Measurements from ENCODE around the gene GRID1.

The GRID1 gene

DNA sequence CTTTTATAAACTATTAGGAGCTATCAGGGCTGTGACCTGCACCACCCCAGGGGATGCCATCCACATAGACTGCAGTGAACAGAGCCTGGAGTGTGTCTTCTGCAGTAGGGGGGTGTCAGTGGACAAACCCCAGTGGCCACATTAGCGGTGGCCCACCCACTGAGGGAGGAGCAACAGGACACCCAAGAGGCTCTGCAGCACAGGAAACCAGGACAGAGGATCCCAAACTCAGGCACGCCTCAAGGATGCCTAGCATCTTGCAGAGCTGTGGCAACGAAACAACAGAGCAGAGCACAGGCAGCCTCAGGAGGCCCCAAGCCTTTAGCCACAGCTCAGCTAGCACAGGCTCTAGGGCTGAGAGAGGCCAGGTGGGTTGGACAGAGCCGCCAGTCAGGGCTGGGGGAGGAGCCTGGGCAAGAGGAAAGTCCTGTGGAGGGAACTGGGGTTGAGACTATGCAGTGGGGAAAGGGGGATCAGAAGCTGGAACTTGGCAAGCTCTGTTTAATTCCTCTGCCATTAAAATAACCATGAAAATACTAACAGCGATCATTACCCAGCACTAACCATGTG is 53.8 kb downstream of the GRID1 start:
- TF ChIP-seq CTCF (IDR thresholded peaks at IDR 0.05) = no peak
- Histone ChIP-seq H3K27me3 (no peaks in the 10 kb centered on the region), H3K9me3 (no peaks in the 10 kb centered on the region), H3K36me3 (no peaks in the 10 kb centered on the region), H3K4me3 (no peak overlapping the region), H3K4me1 (no peaks in the 10 kb centered on the region), H3K27ac (no peak overlapping the region)
- intact Hi-C loops (cut with DNase I; ENCODE audit: low total_unique reads) = no loop called here
- DNase-seq = peak in 1 of 2 donors; percentile 48

GRCh38 chr10:86311906-86312305 is 54.7 kb downstream of the GRID1 start:
- intact Hi-C loops (cut with DNase I; ENCODE audit: low total_unique reads) = no loop called here
- peak in 1 of 2 donors; percentile 17 for DNase-seq

DNA sequence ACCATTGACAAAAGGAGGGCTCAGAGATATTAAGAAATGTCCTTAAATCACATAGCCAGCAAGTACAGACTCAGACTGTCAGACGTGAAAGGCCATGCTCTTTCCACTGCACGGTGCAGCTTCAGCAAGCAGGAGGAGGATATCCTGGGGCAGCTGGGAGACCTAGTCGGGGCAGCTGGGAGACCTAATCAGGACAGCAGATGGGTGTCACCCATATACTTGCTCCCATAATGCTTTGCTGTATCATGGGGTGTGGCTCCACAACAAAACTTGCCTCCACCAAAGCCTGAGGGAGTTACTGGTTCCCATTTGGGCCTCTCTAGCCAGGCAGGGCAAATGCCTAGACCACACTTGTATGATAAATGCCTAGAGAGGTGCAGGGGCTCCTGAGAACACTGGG is 55.4 kb downstream of the GRID1 start:
- Histone ChIP-seq H3K9me3 (no peaks in the 10 kb centered on the region), H3K4me3 (no peak overlapping the region), H3K4me1 (no peaks in the 10 kb centered on the region), H3K27me3 (no peaks in the 10 kb centered on the region), H3K27ac (no peak overlapping the region), H3K36me3 (no peaks in the 10 kb centered on the region)
- intact Hi-C loops (cut with DNase I; ENCODE audit: low total_unique reads) = no loop called here
- TF ChIP-seq CTCF (IDR thresholded peaks at IDR 0.05) = no peak
- DNase-seq = peak in 1 of 2 donors; percentile 21

More at GRCh38 chr10:86311906-86312305, 54.7 kb downstream of the GRID1 start:
- Histone ChIP-seq H3K4me1 (no peaks in the 10 kb centered on the region), H3K27ac (no peak overlapping the region), H3K9me3 (no peaks in the 10 kb centered on the region), H3K4me3 (no peak overlapping the region), H3K36me3 (no peaks in the 10 kb centered on the region), H3K27me3 (no peaks in the 10 kb centered on the region)
- no peak for TF ChIP-seq CTCF (IDR thresholded peaks at IDR 0.05)

- no peak for TF ChIP-seq CTCF (IDR thresholded peaks at IDR 0.05)
- intact Hi-C loops (cut with DNase I; ENCODE audit: low total_unique reads) = no loop called here
- no peaks in the 10 kb centered on the region for H3K4me1 ChIP-seq
These were observed 55.9 kb downstream of the GRID1 start for GRCh38 chr10:86310702-86311101.

DNA sequence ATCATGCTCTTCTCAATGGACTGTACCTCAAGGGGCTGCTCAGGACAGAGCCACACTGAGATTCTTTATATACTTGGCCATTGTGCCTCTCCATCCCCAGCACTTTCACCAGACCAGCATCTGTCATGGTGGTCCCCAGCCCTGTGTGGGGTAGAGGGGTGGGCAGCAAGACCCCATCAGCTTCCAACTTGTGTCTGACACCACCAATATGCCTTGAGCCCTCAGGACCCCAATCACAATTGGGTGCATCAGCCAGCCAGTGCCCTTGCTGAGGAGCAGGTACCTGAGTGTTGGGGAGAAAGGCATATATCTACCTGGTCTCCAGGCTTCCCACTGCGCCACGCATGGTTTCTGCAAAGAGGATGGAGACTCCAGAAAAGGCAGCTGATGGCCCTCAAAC is 56.3 kb downstream of the GRID1 start:
- H3K4me1 ChIP-seq = no peaks in the 10 kb centered on the region
- H3K36me3 ChIP-seq = no peaks in the 10 kb centered on the region
- intact Hi-C loops (cut with DNase I; ENCODE audit: low total_unique reads) = no loop called here
- no peaks in the 10 kb centered on the region for H3K9me3 ChIP-seq
- no peak for TF ChIP-seq CTCF (IDR thresholded peaks at IDR 0.05)
- peak in 1 of 2 donors; percentile 32 for DNase-seq
- no peaks in the 10 kb centered on the region for H3K27me3 ChIP-seq
- H3K4me3 ChIP-seq = no peak overlapping the region
- no peak overlapping the region for H3K27ac ChIP-seq

More at GRCh38 chr10:86310702-86311101, 55.9 kb downstream of the GRID1 start:
- Histone ChIP-seq H3K9me3 (no peaks in the 10 kb centered on the region), H3K36me3 (no peaks in the 10 kb centered on the region), H3K4me3 (no peak overlapping the region), H3K27ac (no peak overlapping the region), H3K27me3 (no peaks in the 10 kb centered on the region)
- DNase-seq = peak in 1 of 2 donors; percentile 23

DNA sequence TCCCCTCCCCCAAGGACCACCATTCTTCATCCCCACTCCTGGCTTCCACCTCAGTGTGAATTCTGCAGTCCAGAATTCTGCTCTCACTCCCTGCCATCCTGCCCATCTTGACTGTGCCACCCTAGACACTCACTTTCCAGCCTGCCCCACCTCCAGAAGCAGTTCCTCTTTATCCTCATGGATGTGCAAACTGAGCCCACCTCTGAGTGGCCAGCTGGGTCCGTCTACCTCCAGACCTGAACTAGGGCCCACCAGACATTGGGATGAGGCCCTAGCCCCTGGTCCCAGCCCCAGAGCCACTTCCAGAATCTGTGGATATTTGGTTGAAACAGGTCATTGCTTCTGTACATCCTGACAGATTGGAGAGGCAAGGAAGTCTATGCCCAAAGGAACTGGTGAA is 58.5 kb downstream of the GRID1 start:
- H3K4me3 ChIP-seq = no peak overlapping the region
- no peaks in the 10 kb centered on the region for H3K27me3 ChIP-seq
- no peaks in the 10 kb centered on the region for H3K36me3 ChIP-seq
- intact Hi-C loops (cut with DNase I; ENCODE audit: low total_unique reads) = no loop called here
- TF ChIP-seq CTCF (IDR thresholded peaks at IDR 0.05) = no peak
- H3K4me1 ChIP-seq = no peaks in the 10 kb centered on the region
- H3K27ac ChIP-seq = no peak overlapping the region
- peak in 1 of 2 donors; percentile 45 for DNase-seq
- no peaks in the 10 kb centered on the region for H3K9me3 ChIP-seq
